Measurements from ENCODE around the gene INPP5F.
A peak's percentile ranks its signal among the peaks of the same experiment; 100 is the strongest.

INPP5F gene

GRCh38 chr10:119805702-119806230, 79.9 kb downstream of the INPP5F start:
- Histone ChIP-seq H3K36me3 (ENCODE audit: insufficient read depth) (no peaks in the 10 kb centered on the region), H3K4me1 (ENCODE audit: low read depth, poor library complexity, severe bottlenecking) (peaks cover 55% of the 10 kb centered on the region), H2AFZ (ENCODE audit: low read depth) (no peak overlapping the region), H3K79me2 (ENCODE audit: insufficient read depth, low read depth) (no peaks in the 10 kb centered on the region), H4K20me1 (ENCODE audit: insufficient read depth) (no peaks in the 10 kb centered on the region), H3K27me3 (ENCODE audit: insufficient read depth, low read depth) (no peaks in the 10 kb centered on the region), H3K9ac (no peak overlapping the region), H3K4me3 (IDR thresholded peaks at IDR 0.05; ENCODE audit: insufficient read depth, low read depth, low read length) (no peak overlapping the region), H3K27ac (no peak overlapping the region), H3K4me2 (no peak overlapping the region)
- TF ChIP-seq CTCF (conservative IDR thresholded peaks at IDR 0.05; ENCODE audit: low read depth, low read length), result no peak

GRCh38 chr10:119806334-119807130, 80.7 kb downstream of the INPP5F start:
- Histone ChIP-seq H4K20me1 (ENCODE audit: insufficient read depth) (no peaks in the 10 kb centered on the region), H3K79me2 (ENCODE audit: insufficient read depth, low read depth) (no peaks in the 10 kb centered on the region), H3K36me3 (ENCODE audit: insufficient read depth) (no peaks in the 10 kb centered on the region), H3K4me2 (peak overlapping the region; percentile 96; the same call in 1 of the 2 replicates), H3K9ac (no peak overlapping the region), H2AFZ (ENCODE audit: low read depth) (no peak overlapping the region), H3K27me3 (ENCODE audit: insufficient read depth, low read depth) (no peaks in the 10 kb centered on the region), H3K4me1 (ENCODE audit: low read depth, poor library complexity, severe bottlenecking) (peaks cover 55% of the 10 kb centered on the region), H3K4me3 (IDR thresholded peaks at IDR 0.05; ENCODE audit: insufficient read depth, low read depth, low read length) (no peak overlapping the region), H3K27ac (peak overlapping the region; percentile 77)
- no peak for TF ChIP-seq CTCF (conservative IDR thresholded peaks at IDR 0.05; ENCODE audit: low read depth, low read length)

GRCh38 chr10:119807960-119808697, 82.3 kb downstream of the INPP5F start:
- Histone ChIP-seq H2AFZ (ENCODE audit: low read depth) (0 out of 2 replicates have a peak overlapping the region, but pooled peaks have one; percentile 9), H3K27me3 (ENCODE audit: insufficient read depth, low read depth) (no peaks in the 10 kb centered on the region), H3K36me3 (ENCODE audit: insufficient read depth) (no peaks in the 10 kb centered on the region), H3K4me2 (peak overlapping the region; percentile 96), H3K9ac (peak overlapping the region; percentile 15; the same call in 1 of the 2 replicates), H3K79me2 (ENCODE audit: insufficient read depth, low read depth) (no peaks in the 10 kb centered on the region), H3K27ac (peak overlapping the region; percentile 77), H3K4me3 (IDR thresholded peaks at IDR 0.05; ENCODE audit: insufficient read depth, low read depth, low read length) (no peak overlapping the region), H4K20me1 (ENCODE audit: insufficient read depth) (no peaks in the 10 kb centered on the region), H3K4me1 (ENCODE audit: low read depth, poor library complexity, severe bottlenecking) (peaks cover 68% of the 10 kb centered on the region)
- no peak for TF ChIP-seq CTCF (conservative IDR thresholded peaks at IDR 0.05; ENCODE audit: low read depth, low read length)

GRCh38 chr10:119811122-119811521, 85.3 kb downstream of the INPP5F start:
- Histone ChIP-seq H3K9ac (no peak overlapping the region), H3K27ac (no peak overlapping the region), H3K4me1 (ENCODE audit: low read depth, poor library complexity, severe bottlenecking) (peaks cover 58% of the 10 kb centered on the region), H3K27me3 (ENCODE audit: insufficient read depth, low read depth) (no peaks in the 10 kb centered on the region), H2AFZ (ENCODE audit: low read depth) (no peak overlapping the region), H3K36me3 (ENCODE audit: insufficient read depth) (no peaks in the 10 kb centered on the region), H3K79me2 (ENCODE audit: insufficient read depth, low read depth) (no peaks in the 10 kb centered on the region), H3K4me2 (no peak overlapping the region), H4K20me1 (ENCODE audit: insufficient read depth) (no peaks in the 10 kb centered on the region), H3K4me3 (IDR thresholded peaks at IDR 0.05; ENCODE audit: insufficient read depth, low read depth, low read length) (no peak overlapping the region)
- TF ChIP-seq CTCF (conservative IDR thresholded peaks at IDR 0.05; ENCODE audit: low read depth, low read length), result no peak

Data from KMS-11 (cell line).